Fibroblast of pulmonary artery (primary cell): ENCODE data around the gene PPP1R2.

Source experiments
- DNase-seq: peaks from one replicate; pipeline ENCODE4 v3.0.0-alpha.2; 2010; ENCODE audit warnings: low read depth
- H3K4me3 ChIP-seq: replicated peaks from 2 replicates; pipeline ENCODE4 v1.5.1; 2011; ENCODE audit warnings: low read depth, mild to moderate bottlenecking, control low read depth, low read length, moderate library complexity
- CTCF ChIP-seq: IDR thresholded peaks from 2 replicates; pipeline ENCODE4 v1.5.1; 2011; ENCODE audit warnings: mild to moderate bottlenecking, control low read depth, low read length, inconsistent platforms; ENCODE audit errors: missing control alignments

PPP1R2 gene

GRCh38 chr3:195555110-195555509, 12.0 kb upstream of the PPP1R2 start:
- TF ChIP-seq CTCF = no peak
- no peak for DNase-seq
- H3K4me3 ChIP-seq = no peak overlapping the region

GRCh38 chr3:195554458-195554857, 11.3 kb upstream of the PPP1R2 start:
- no peak for TF ChIP-seq CTCF
- no peak overlapping the region for H3K4me3 ChIP-seq
- DNase-seq = no peak

DNA sequence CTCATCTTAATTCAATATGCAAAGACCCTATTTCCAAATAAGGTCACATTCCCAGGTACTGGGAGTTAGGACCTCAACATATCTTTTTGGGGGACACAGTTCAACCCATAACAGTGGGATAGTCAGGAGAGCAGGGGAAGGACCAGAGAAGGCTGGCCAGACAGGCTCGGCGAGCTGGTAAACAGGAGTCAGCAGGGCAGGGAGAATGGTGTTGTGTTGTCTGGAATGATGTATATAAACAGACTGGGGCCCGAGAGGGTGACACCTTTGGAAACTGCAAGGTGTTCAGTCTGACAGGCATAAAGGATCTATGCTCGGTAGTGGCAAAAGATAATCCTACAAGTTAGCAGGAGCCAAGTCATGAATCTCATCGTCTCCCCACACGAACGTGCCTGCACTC, 10.1 kb upstream of the PPP1R2 start:
- no peak for TF ChIP-seq CTCF
- H3K4me3 ChIP-seq = no peak overlapping the region
- no peak for DNase-seq

DNA sequence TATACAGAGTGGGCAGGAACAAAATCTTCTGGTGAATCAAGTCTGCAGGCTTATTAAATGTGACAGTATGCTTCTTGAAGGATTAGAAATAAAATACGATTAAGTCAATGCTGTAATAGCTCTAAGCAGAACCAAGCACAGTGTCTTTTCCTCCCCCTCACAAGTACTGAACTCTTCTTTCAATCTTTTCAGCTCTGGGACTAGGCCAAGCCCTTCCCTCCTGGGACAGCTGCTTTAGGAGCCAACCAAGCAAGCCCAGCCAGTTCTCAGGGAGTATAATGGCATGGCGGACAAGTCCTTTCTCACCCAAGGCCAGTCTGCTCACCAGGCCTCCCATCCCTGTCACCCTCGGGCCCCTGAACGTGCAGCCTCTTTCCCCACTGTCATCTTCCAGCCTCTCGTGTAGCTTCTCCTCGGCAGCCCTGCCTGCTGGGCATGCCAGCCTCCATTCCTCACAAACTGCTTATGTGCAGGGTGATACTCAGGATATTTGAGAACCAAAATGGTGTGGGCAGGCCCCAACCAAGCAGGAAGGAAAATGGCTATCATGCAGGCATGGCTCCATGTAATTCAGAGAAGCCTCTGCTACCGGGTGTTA, 8.4 kb upstream of the PPP1R2 start:
- peak; percentile 49 for DNase-seq
- TF ChIP-seq CTCF = no peak
- H3K4me3 ChIP-seq = no peak overlapping the region

GRCh38 chr3:195550723-195551122, 7.6 kb upstream of the PPP1R2 start:
- DNase-seq = no peak
- H3K4me3 ChIP-seq = no peak overlapping the region
- TF ChIP-seq CTCF = no peak

GRCh38 chr3:195549931-195550519, 6.9 kb upstream of the PPP1R2 start:
- no peak overlapping the region for H3K4me3 ChIP-seq
- no peak for DNase-seq

More at GRCh38 chr3:195549931-195550519, 6.9 kb upstream of the PPP1R2 start:
- TF ChIP-seq CTCF = no peak
